Right atrium auricular region (tissue), 2 donors: Measurements from ENCODE around the gene CPOX. TPM values are rescaled to one million over a fixed set of nuclear protein-coding genes. Genes with fewer than 3 reads are reported as not detected.

Experiments used
- DNase-seq: peaks from one replicate; pipeline ENCODE4 v3.0.0-alpha.2; 2019; ENCODE audit warnings: low spot score
- H3K27ac ChIP-seq, 2 donors: fragments of 200-600 bp; sonication (generic); 1 replicate in 1 of 2; 2 replicates in 1 of 2; pipeline ENCODE4 v1.5.1; 2016 to 2019
- H3K27me3 ChIP-seq, 2 donors: fragments of 200-600 bp; sonication (generic); one replicate each; pipeline versions ENCODE4 v1.5.1 to v1.6.0; 2017 to 2019
- H3K36me3 ChIP-seq: fragments of 200-600 bp; sonication (generic); one replicate; pipeline ENCODE4 v1.5.1; 2016
- H3K4me1 ChIP-seq, 2 donors: fragments of 200-600 bp; sonication (generic); one replicate each; pipeline versions ENCODE4 v1.5.1 to v1.6.0; 2017 to 2019
- H3K4me3 ChIP-seq, 2 donors: fragments of 200-600 bp; sonication (generic); 1 replicate in 1 of 2; 2 replicates in 1 of 2; pipeline ENCODE4 v1.5.1; 2017 to 2019; ENCODE audit warnings: mild to moderate bottlenecking in 1 of 2, moderate library complexity in 1 of 2
- H3K9me3 ChIP-seq, 2 donors: fragments of 200-600 bp; sonication (generic); one replicate each; pipeline ENCODE4 v1.5.1; 2019
- CTCF ChIP-seq, 2 donors: fragments of 200-600 bp; sonication (generic); IDR thresholded peaks; one replicate each; pipeline ENCODE4 v1.5.1; 2019; ENCODE audit warnings: antibody characterized with exemption in 2 of 2
- total RNA-seq, 2 donors: library from RNA; depleted of rRNA; stranded (reverse); fragments of >200 nt; gene quantifications; one replicate each; pipeline ENCODE4 v1.1.0, GENCODE V29; 2016

CPOX gene
- total RNA-seq, 2 donors from 2014 or later = 7.8 to 9.1 TPM

GRCh38 chr3:98589331-98590036 is 3.9 kb downstream of the CPOX start:
- Histone ChIP-seq H3K4me1 (peaks cover 0 to 19% of the 10 kb centered on the region in 2 donors), H3K9me3 (no peaks in the 10 kb centered on the region), H3K4me3 (no peak overlapping the region), H3K36me3 (peaks cover 7% of the 10 kb centered on the region), H3K27ac (no peak overlapping the region), H3K27me3 (no peaks in the 10 kb centered on the region)
- TF ChIP-seq CTCF (IDR thresholded peaks at IDR 0.05) = no peak
- no peak for DNase-seq

GRCh38 chr3:98588065-98588464 is 5.3 kb downstream of the CPOX start:
- no peaks in the 10 kb centered on the region for H3K27me3 ChIP-seq
- H3K9me3 ChIP-seq = no peaks in the 10 kb centered on the region
- H3K4me1 ChIP-seq = peaks cover 0 to 16% of the 10 kb centered on the region in 2 donors
- DNase-seq = no peak
- no peak overlapping the region for H3K4me3 ChIP-seq
- no peak overlapping the region for H3K27ac ChIP-seq
- H3K36me3 ChIP-seq = peaks cover 7% of the 10 kb centered on the region
- no peak for TF ChIP-seq CTCF (IDR thresholded peaks at IDR 0.05)

GRCh38 chr3:98587654-98588053 is 5.8 kb downstream of the CPOX start:
- DNase-seq = no peak
- H3K36me3 ChIP-seq = peaks cover 7% of the 10 kb centered on the region
- no peaks in the 10 kb centered on the region for H3K27me3 ChIP-seq
- H3K4me1 ChIP-seq = peaks cover 0 to 12% of the 10 kb centered on the region in 2 donors
- no peak for TF ChIP-seq CTCF (IDR thresholded peaks at IDR 0.05)
- H3K9me3 ChIP-seq = no peaks in the 10 kb centered on the region
- no peak overlapping the region for H3K4me3 ChIP-seq
- H3K27ac ChIP-seq = no peak overlapping the region

GRCh38 chr3:98584547-98584946 is 8.9 kb downstream of the CPOX start:
- no peak for TF ChIP-seq CTCF (IDR thresholded peaks at IDR 0.05)
- Histone ChIP-seq H3K9me3 (no peaks in the 10 kb centered on the region), H3K27me3 (no peaks in the 10 kb centered on the region), H3K4me1 (no peaks in the 10 kb centered on the region), H3K27ac (no peak overlapping the region), H3K36me3 (peaks cover 14% of the 10 kb centered on the region), H3K4me3 (no peak overlapping the region)
- no peak for DNase-seq

DNA sequence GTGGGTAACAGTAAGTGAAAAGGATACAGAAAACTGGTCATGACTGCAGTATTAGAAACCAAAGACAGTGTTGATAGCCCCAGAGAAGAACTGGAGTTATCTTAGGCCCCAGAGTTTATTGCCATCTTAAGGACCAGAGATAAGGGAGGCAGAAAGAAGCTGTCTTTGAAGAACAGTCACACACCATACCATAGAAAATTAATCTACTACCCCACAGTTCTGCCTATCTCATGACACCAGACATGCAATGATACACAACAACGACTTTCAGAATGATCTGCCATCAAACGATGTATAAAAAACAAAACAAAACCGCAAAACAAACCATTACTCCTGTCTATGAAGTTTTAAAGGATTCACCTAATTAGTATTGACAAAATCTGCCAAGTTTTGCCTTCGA is 9.6 kb downstream of the CPOX start:
- Histone ChIP-seq H3K27me3 (no peaks in the 10 kb centered on the region), H3K4me3 (no peak overlapping the region), H3K36me3 (peaks cover 18% of the 10 kb centered on the region), H3K27ac (no peak overlapping the region), H3K4me1 (no peaks in the 10 kb centered on the region), H3K9me3 (no peaks in the 10 kb centered on the region)
- no peak for DNase-seq
- no peak for TF ChIP-seq CTCF (IDR thresholded peaks at IDR 0.05)

GRCh38 chr3:98582042-98582441 is 11.4 kb downstream of the CPOX start:
- Histone ChIP-seq H3K27ac (no peak overlapping the region), H3K9me3 (no peaks in the 10 kb centered on the region), H3K36me3 (peaks cover 26% of the 10 kb centered on the region), H3K4me1 (no peaks in the 10 kb centered on the region), H3K4me3 (no peak overlapping the region), H3K27me3 (no peaks in the 10 kb centered on the region)
- no peak for DNase-seq
- TF ChIP-seq CTCF (IDR thresholded peaks at IDR 0.05) = no peak
